Vagina (tissue), 2 donors: ENCODE data around the gene NUP205.

ENCODE experiments used
- CTCF ChIP-seq, 3 experiments: fragments of 450-650 bp in 2 of 3; fragments of 200-600 bp in 1 of 3; sonication (generic) in 1 of 3; IDR thresholded peaks; one replicate each; pipeline ENCODE4 v1.5.1; 2017 to 2019; ENCODE audit warnings: antibody characterized with exemption in 3 of 3, mild to moderate bottlenecking in 2 of 3, moderate library complexity in 2 of 3
- POLR2AphosphoS5 ChIP-seq, 2 donors: sonication (generic); formaldehyde crosslinking; IDR thresholded peaks; one replicate each; pipeline ENCODE4 v1.9.0; 2017; ENCODE audit warnings: antibody characterized with exemption in 2 of 2, mild to moderate bottlenecking in 2 of 2, low read depth in 1 of 2; ENCODE audit not compliant: insufficient read depth in 1 of 2

DNA sequence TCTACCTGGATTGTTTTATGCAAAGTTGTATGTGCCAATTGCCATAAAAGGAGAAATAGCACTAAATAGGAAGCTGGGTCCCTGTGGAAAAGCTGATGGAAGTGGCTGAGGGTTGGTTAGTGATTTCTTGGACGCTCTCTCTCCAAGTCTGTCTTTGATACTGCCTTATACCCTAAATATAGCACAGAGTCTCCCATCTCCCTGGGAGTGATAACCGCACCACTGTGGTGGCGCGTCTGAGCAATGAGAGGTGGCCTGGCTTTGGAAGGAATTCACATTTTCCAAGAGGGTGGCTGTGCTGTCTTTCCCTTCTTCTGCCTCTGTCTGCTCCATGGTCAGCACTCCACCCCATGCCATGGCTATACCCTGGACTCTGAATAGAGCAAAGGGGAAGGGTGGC lies 135.8 kb downstream of the NUP205 start:
- TF ChIP-seq CTCF (IDR thresholded peaks at IDR 0.05) (no peak), POLR2AphosphoS5 (IDR thresholded peaks at IDR 0.05; ENCODE audit: insufficient read depth in 1 of 2, low read depth in 1 of 2) (no peak)
